GM10266 (cell line): ENCODE data around the gene MARCHF10.

Source experiments
- DNase-seq: peaks from one replicate; pipeline ENCODE4 v3.0.0; 2012; ENCODE audit errors: extremely low spot score
- TF ChIP-seq, protein P1 (sequence below): IDR thresholded peaks from 2 replicates; pipeline ENCODE4 v1.5.1; 2012; ENCODE audit warnings: mild to moderate bottlenecking, low read depth; ENCODE audit not compliant: control insufficient read depth, insufficient read depth; ENCODE audit errors: missing control alignments

MARCHF10 gene

DNA sequence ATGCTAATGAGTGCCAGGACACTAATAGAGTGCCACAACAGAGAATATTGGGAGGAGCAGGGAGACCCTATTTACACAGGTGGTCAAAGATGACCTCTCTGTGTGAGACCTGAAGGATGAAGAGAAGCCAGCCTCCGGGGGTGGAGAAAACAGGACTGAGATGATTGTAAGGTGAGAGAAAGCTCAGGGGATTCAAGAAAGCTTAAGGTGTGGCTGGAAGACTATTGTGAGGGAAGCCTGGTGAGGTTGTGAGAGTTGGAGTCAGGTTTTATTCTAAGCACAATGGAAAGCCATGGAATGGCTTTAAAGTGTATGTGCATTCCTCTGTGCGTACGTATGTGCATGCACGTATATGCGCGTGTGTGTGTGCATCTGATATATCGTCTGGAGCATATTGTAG lies 10.4 kb upstream of the MARCHF10 start:
- TF ChIP-seq, protein P1, sequence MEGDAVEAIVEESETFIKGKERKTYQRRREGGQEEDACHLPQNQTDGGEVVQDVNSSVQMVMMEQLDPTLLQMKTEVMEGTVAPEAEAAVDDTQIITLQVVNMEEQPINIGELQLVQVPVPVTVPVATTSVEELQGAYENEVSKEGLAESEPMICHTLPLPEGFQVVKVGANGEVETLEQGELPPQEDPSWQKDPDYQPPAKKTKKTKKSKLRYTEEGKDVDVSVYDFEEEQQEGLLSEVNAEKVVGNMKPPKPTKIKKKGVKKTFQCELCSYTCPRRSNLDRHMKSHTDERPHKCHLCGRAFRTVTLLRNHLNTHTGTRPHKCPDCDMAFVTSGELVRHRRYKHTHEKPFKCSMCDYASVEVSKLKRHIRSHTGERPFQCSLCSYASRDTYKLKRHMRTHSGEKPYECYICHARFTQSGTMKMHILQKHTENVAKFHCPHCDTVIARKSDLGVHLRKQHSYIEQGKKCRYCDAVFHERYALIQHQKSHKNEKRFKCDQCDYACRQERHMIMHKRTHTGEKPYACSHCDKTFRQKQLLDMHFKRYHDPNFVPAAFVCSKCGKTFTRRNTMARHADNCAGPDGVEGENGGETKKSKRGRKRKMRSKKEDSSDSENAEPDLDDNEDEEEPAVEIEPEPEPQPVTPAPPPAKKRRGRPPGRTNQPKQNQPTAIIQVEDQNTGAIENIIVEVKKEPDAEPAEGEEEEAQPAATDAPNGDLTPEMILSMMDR, result no peak
- DNase-seq, result no peak

DNA sequence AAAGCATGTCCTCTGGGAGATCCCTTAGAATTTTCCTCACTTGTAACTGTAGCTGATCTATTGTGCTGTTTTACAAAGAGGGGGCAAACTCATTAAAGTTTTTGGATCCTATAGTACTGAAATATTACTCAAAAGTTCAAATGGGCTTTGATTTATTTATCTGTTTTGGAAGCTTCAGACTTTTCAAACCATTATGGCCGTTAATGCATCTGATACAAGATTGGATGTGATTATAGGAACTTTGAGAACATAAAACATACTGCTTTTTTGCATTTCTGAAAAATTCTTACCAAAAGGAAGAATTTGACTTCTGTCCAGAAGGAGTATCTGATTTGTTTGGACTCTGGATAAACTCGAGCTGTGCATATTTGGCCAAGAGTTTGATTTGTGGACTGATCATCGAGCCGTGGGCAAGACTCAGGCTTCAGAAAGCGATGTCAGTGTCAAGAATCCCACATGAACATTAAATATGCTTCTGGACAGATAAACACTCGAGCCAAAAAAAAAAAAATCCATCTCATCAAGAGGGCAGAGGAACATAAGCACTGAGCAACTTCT lies 8.2 kb upstream of the MARCHF10 start:
- TF ChIP-seq, protein P1, result no peak
- no peak for DNase-seq

DNA sequence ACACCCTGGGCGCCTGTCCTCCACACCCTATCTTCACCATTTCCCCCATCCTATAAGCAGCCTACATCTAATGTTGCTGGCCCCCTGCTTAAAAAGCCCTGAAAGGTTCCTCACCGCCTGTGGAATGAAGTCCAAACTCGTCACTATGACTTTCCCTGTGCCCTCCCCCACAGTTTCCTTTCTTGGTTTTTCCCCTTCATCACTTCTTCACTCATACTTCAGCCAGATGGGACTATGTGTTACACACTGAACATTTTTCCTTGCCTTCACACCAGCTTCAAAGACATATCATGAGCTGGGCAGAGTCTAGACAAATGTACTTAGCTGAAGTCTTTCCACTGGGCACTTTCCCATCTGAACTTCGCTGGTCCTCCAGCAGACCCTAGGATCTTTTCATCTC lies 1.5 kb upstream of the MARCHF10 start:
- TF ChIP-seq, protein P1, result no peak
- no peak for DNase-seq

DNA sequence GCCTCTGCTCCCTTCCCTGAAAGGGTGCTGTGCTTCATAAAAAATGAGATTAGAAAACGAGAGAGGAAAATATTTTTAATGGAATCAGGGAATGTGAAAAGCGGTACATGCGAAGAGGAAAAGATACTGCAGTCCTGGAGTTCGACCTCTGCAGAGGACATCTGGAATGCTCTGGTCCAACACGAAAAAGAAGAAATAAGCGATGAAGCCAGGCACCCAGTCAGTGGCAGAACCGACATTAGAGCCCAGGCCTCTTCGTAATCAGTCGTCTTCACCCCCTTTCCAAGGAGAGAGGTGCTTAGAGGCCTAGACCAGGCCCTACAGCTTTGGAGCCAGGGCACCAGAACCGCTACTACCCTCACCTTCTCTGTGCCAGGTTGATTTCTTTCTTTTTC lies 459 bp upstream of the MARCHF10 start:
- DNase-seq, result no peak
- TF ChIP-seq, protein P1, result no peak

DNA sequence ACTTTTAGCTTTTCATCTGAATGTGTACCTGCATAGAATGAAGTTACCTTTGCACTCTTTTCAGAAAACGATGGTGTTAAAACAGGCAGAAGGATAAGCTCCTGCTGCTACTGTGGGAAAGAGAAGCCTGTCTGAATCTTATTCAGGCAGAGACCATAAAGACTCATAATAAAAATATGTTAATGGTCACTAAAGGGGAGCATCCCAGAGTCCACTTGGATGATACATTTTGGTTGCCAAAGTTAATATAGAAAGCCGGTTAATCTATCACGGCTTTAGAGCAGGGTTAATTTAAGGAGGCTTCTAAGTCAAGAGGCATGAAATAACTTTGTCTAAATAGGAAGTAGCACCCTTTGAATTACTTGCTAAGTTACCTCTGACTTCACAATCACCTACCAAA lies 2.9 kb downstream of the MARCHF10 start:
- TF ChIP-seq, protein P1, result no peak
- no peak for DNase-seq

DNA sequence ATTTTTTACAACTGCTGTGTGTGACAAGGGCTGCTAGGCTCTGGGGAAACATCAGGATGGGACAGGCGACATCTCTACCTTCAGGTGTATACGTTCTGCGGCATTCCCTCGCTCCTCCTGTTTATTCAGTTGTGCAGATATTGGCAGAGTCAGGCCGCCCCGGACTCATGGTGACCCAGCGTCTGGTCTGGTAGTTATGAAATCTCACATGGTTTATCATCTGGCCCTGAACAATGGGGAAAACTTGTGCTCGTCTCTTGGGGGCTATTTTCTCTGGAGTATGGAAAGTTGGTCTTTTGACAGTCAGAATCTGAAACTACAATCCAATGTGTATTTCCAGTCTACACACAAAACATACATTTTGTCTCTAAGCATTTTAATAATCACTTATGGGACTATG lies 3.3 kb downstream of the MARCHF10 start:
- TF ChIP-seq, protein P1, result no peak
- no peak for DNase-seq

DNA sequence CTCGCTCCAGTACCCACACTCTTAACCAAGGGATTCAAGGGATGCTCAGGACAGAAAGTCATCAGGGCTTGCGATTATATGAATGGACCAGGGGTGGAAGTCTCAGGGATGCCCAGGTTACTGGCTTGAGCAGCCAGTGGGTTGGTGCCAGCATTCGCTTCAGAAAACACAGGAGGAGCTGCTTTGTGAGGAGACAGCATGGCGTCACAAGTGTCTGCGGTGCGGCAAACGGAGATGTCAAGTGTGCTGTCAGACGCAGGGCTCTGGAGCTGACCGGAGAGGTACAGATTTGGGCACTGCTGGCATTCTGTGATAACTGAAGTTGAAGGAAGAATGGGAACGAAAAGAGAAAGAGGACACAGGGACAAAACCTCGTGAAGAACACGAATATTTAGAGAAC lies 4.1 kb downstream of the MARCHF10 start:
- no peak for DNase-seq
- TF ChIP-seq, protein P1, result no peak
